GM18861 (cell line): Measurements from ENCODE around the gene HSBP1.

ENCODE experiments used
- ATAC-seq: cut with Tn5 transposase; IDR thresholded peaks from one replicate; pipeline ENCODE4 v1.9.1; 2021; ENCODE audit not compliant: unreplicated experiment

The HSBP1 gene

DNA sequence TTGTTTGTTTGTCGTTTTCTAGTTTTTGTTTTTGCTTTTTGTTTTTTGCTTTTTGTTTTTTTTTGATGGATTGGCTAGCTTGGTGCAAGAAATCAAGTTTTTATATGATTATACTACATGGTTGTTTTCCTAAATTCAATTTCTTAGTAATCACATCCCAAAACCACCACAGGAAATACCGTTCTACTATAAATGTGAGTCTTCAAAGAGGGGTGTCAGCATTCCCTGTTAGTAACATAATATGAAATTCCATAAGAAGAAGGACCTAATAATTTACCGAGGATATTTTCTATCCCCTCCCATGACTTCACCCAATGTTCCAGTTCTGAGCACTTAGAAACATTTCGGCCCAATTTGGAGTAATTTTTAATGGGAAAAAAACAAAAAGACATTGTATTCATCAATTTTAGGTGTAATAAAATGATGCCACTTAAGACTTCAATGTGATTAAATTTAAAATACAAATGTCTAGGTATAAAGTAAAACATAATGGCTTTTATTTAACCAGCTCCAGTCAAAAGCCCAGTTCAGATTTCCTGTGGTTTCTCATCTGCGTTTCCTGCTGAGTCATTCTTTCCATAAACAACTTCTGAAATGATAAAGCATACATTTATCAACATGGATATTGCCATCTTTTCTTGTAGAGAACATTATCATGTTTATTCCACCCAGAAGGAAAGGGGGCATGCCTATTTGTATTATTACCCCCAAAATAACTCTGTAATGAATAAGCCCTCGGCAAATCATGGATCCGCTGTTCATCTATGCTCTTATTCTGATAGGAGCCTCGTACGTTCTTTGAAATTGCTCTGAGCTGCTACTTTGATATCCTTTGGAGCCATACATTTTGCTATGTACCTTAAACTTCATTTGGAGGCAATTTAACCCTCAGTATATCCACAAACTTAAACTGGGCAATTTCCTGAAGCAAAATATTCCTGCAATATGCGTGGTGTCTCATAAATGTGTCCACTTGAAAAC is 28.1 kb downstream of the HSBP1 start:
- no peak for ATAC-seq

DNA sequence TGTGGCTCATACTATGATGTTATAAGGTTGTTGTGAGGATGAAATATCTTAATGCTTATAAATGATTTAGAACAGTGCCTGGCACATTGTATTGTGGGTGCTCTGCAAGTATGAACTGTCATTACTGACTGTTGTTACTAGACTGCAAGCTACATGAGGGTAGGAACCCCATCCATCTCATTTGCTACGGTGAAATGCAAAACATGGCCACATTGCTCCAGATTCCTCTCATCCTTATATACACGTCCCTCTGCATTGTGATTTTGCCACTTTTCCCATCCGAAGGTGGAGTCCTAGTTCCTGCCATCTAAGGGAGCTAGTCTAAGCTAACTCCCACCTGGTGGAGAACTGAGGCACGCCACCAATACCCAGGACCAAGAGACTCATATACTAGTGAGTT is 29.8 kb downstream of the HSBP1 start:
- no peak for ATAC-seq

DNA sequence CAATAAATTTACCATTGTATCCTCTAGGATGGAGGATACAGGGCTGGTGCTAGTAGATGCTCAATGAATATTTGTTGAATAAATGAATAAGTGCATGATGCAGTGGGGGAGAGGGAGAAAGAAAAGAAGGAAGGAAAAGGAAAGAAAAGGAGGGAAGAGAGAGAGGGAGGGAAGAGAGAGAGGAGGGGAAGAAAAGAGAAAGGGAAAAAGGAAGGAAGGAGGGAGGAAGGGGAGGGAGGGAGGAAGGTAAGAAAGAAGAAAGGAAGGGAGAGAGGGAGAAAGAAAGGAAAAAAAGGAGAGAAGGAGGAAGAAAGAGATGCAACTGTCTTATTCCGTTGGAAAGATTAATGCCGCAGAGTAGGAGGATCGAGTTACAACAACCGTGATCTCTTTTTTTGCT is 30.4 kb downstream of the HSBP1 start:
- no peak for ATAC-seq

DNA sequence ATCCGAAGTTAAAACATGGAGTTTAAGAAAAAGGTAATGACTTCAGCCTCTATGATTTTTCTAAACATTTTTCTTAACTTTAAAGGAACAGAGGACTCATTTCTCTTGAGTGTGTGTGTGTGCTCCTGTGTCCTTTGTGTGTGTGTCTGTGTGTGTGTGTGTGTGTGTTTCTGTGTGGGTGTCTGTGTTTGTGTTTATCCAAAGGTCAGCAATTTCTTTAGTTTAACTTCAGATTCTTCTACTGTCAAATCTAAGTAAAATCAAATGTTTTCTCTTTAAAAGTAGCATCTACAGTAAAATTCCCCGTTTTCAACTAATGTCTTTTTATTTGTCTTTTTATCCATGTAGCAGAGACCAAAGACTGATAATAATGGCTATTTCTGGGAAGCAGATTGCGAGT is 31.8 kb downstream of the HSBP1 start:
- no peak for ATAC-seq

DNA sequence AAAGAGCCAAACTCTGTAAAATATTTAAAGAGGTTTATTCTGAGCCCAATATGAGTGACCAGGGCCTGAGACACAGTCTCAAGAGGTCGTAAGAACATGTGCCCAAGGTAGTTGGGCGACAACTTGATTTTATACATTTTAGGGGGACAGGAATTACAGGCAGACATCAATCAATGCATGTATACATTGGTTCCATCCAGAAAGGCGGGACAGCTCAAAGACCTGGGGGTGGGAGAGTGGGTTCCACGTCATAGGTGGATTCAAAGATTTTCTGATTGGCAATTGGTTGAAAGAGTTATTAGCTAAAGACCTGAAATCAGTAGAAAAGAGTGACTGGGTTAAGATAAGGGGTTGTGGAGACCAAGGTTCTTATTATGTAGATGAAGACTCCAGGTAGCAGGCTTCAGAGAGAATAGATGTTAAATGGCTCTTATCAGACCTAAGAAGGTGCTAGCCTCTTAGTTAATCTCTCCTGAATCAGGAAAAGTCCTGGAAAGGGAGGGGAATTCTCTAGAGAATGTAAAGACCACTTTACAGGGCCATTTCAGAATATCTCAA is 32.4 kb downstream of the HSBP1 start:
- no peak for ATAC-seq

DNA sequence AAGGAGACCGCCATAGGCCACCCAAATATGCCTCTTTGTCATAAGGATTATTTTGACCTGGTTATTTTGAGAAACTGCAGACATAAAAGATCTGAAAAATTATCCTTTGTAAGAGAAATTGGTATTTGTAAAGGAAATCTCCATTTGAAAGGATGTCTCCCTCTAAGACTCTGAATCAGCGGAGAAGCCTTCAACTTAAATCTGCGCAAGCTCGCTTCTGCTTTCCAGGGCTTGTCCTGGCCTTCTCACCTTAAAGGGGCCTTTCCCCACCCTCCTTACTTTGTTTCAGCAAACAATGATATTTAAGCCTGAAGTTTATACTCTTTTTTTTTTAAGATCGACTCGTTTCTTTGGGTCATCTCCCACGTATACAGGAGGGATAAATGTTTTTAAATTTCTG is 34.5 kb downstream of the HSBP1 start:
- ATAC-seq: no peak

DNA sequence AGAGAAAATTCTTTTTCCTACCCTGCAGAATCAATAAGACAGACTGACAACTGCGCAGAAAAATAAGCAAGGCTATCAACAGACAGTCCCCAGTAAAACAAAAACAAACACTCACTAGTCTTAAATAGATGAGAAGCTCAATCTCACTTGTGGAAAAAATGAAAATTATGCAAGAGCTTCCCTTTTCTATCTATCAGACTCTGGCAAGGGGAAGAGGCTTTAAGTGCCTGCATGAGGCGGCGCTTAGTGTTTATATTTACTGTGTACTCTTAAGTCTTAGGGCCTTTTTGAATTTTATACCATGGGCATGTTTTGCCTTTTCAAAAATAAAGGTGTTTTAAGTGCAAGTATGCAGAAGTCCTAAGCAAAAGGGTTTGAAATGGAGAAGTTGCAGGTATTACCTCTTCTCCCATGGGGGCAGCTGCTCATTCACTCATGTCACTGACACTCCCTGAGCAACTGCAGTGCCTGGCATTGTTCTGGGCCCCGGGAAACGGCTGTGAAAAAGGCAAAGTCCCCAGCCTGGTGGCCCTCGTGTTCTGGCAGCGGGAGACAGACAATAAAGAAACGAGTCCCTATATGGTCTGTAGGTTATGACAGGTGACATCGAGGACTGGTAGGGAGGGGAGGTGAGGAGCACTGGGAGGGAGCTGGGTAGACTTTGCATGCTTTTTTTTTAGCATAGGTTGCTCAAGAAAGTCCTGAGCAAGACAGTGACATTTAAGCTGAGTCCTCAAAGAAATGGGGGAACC is 35.2 kb downstream of the HSBP1 start:
- no peak for ATAC-seq

DNA sequence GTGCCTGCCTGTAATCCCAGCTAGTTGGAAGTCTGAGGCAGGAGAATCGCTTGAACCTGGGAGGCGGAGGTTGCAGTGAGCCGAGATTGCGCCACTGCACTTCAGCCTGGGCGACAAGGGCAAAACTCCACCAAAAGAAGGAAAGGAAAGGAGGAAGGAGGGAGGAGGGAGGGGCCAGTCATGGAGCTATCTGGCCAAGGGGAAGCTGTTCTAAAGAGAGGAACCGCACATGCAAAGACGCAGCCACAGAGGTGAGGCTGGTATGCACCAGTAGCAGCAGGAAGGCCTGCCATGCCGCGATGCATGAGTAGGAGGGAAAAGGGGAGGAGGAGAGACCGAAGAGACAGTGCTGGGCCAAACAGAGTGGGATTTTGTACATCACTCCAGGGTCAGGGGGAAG is 35.9 kb downstream of the HSBP1 start:
- ATAC-seq: no peak

DNA sequence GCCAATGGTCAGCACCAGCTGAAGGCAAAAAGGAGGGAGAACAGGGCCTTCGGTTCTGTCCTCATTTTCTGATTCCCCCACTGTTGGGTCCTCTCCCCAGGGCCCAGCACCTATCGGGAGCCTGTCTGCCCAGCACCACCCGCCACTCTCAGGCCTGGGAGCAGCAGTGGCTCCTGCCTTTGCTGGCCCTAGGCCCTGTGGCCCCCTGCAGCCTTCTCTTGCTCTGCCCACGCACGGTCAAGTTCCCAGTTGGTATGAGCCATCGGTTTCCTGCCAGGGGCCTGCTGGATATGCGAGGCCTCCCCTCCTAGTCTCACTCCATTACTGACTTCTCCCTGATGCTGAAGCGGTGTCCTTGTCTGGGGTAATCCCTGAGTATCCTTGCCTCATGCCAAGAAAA is 37.5 kb downstream of the HSBP1 start:
- no peak for ATAC-seq

DNA sequence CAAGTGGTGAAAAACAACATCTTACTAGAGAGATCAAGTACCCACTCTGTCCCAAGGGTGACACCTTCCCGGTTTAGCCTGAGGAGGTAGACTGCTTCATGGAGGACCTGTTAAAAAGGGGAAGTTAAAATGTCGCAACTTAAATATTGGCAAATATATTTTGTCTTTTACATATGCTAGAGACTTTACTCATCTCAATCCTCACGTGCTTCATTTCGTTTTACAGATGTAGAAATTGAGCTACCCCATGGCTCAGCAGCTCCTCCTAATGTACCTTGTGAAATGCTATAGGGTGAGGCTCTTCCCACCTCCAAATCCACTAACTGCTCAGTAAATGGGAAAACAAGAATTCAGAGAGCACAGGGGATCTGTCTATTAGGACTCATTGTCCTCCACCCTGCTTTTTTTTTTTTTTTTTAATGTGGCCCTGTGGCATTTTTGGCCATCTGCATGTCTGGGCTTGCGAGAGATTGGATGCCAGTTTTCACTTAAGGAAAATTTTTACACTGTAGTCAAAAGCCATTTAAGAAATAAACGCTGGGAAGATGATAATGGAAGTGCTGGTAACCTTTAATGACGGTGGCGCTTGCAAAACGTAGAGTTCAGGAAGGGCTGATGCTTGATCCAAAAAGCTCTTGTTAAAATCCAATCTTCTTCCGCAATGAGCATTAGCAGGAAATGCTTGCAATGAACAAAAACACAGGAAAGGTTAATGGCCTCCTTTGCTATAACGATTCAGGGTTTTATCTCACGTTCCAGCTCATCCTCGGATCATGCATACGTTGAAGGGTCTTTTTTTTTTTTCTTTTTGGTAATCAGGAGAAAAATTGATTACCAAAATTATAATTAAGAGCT is 39.8 kb downstream of the HSBP1 start:
- no peak for ATAC-seq

DNA sequence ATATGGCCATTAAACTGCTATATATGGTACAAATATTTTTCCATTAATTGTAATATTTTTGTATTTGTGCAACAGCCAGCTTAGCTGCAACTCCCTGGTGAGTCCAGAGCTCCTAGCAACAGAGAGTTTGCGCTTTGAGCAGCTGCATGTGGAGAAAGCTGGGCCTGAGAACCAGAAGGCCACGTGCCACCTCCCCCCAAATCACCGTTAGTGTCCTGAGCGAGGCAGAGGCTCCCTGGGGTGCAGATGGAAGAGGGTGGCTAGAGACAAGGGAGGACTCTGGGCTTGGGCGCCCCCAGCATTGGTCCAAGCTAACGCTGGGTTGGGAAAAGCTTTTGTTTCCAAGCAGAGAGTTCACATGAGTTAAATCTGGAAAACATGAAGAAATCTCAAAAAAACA is 41.6 kb downstream of the HSBP1 start:
- no peak for ATAC-seq

DNA sequence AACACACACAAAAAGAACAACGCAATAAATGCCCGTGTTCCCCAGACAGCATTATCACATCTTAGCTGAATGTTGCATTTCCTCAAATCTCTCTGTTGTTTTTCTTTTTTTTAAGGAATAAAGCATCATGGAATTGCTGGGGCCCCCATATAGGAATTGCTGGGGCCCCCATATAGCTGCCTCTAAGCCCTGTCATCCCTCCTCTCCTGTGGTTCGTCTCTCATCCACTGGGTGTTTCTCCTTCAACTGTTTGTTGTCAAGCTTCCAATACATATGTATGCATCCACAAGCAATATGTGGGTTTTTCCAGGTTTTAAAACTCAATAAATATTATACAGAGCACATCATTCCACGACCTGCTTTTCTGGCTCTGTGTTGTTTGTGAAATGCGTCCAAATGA is 43.2 kb downstream of the HSBP1 start:
- ATAC-seq: no peak

DNA sequence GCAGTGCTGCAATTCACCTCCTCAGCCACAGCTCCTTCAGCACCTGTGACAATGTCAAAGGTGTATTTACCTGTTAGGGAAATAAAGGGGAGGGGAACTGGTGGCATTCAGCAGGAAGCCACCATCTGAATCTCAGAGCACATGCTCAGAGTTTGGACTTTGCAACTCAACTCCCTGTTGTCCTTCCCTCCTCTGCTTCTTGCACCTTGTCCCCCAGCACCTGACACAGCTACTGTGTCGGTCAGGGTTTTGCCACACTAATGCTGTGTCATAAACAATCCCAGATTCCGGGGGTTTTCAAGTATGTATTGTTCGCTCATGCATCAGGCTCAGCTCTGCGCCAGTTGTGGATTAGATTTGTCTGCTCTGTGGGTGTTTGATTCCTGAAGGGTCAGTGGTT is 43.7 kb downstream of the HSBP1 start:
- ATAC-seq: no peak

DNA sequence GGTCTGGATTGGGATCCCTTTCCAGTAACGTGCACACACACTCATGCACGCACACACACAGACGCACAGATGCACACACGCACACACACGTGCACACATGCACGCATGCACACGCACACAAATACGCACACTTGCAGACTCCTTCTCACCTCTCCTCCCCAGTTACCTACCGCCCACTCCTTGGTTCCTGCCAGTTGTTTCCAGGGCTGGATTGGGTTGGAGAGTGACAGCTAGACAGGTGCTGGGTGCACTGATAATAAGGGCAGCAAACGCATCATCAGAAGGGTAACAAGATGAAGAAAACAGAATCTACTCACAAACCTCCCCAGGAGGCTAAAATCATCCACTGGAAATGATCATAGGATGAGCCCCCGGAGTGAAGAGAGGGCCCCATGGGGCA is 45.0 kb downstream of the HSBP1 start:
- no peak for ATAC-seq

DNA sequence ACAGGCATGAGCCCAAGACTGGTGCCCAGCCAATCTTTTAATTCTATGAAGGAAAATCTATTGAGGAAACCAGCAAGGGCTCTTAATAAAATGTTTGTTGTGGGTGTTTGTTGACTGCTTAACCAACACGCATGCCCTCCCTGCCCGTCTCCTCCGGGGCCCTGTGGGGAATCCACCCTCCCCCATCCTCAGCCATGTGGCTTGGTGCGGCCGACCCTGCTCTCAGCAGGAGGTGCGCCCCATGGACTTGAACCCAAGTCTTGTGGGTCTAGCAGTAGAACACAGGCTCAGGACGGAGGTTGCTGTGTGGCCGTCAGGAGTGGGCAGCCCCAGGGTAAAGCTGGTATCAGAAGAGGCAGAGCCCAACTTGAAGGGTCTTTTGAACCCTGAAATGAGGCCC is 46.1 kb downstream of the HSBP1 start:
- no peak for ATAC-seq

DNA sequence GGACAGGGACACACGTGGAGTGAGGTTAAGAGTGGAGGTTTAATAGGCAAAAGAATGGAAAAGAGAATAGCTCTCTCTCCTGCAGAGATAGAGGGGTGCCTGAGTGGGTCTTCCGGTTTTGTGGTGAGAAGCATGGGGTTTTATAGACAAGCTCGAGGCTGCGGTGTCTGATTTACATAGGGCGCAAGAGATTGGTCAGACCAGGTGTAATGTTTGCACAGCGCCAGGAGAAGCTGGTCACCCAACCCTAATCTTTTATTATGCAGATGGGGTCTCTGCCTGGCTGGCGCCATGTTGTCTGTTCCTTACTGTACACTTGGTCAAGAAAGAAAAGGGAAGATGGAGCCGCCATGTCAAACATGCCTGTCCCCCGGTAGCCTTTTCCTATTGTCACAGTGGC is 46.6 kb downstream of the HSBP1 start:
- no peak for ATAC-seq

DNA sequence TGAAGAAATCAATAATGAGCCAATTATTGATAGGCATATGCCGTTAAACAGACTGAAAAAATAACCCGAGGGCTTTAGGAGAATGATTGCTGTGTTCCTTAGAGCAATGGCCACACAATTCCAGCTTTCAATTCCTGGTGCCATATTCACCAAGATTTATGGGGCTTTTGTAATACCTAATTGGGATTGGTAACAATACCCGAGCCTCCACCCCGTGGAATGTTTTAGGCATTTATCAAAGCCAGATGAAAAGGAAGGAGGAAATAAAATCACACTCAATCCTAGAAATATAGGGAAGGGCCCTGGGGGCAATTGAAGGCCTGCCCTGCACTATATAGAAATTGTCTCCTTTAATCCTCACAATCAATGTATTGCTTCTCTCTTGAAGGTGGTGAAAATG is 49.0 kb downstream of the HSBP1 start:
- no peak for ATAC-seq

DNA sequence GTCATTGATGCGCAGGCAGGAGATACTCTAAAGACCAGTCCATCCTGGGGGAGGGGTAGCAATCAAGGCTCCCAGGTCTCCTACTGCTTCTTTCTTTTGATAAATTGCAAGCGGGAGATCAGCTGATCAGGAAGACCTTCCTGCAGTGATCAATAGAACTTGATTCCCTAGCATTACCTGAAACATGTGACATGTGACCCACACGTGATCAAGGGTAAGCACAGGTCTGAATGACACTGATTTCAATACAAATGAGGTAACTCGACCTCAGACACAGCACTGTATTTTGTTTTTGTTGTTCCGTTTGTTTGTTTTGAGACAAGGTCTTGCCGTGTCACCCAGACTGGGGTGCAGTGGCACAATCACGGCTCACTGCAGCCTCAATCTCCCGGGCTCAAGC is 51.5 kb downstream of the HSBP1 start:
- no peak for ATAC-seq

DNA sequence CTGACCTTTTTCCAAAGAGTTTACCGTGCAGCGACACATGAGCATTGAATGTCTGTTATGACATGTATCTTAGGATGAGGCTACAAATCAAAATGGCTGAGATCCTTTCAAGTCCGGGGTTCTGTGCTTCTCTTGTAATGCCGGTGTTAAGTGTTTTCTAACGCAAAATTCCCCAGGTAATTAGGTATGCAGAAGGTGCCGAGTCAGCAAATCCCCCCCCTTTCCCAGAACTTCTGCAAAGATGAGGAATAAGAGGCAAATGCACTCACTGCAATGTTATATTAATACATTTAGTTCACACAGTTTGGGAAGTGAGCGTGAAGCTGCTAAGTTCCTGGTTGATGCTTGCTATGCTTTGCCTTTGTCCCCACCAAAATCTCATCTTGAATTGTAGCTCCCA is 54.9 kb downstream of the HSBP1 start:
- ATAC-seq: no peak

DNA sequence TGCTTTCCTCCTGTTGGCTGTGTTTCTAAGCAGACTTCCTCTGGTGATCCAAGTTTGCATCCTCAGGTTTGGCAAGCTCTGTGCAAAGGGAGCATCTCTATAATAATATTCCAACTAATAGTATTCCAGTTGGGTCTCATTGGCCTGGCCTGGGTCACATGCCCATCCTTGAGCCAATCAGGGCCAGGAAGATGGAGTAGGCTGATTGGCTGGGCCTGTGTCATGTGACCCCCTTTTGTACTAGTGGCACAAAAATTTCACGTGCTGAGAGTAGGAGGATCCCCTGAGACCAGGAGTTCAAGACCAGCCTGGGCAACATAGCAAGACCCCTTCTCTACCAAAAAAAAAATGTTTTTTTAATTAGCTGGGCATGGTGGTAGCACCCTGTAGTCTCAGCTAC is 55.9 kb downstream of the HSBP1 start:
- ATAC-seq: no peak
